SHP77 (cell line): ENCODE measurements around the gene CCDC97.

Experiments used
- DNase-seq, 2 experiments: peaks; one replicate each; lab custom pipeline; 2025; lab: John Stamatoyannopoulos, UW

CCDC97 gene

DNA sequence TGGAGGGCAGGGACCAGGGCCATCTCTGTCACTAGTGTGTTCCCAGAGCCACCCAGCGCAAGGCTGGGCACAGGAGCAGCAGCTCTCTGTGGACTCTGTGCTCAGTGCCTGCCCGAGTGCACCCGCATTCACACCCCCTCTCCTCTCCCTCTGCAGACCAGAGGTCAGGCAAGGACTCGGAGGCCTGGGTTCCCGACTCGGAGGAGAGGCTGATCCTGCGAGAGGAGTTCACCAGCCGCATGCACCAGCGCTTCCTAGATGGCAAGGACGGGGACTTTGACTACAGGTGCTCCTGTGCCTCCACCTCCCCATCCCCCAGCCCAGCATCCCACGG is 10.2 kb downstream of the CCDC97 start:
- no peak for DNase-seq

DNA sequence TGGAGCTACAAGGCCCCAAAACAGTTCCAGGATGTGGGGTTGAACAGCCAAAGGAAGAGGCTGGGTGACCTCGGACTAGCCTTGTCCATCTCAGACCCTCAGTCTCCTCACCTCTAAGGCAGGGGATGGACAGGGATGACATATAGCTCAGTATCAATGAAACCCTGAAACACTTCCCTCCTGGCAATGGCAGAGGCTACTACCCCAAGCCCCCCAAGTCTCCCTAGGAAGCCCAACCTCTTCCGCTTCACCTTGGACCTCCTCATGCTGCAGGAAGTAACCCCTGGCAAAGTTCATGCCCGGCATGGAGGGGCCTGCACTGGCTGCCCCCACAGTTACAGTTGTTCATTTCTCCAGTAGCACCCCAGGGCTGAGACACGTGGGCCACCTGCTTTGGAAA is 10.6 kb downstream of the CCDC97 start:
- no peak for DNase-seq

DNA sequence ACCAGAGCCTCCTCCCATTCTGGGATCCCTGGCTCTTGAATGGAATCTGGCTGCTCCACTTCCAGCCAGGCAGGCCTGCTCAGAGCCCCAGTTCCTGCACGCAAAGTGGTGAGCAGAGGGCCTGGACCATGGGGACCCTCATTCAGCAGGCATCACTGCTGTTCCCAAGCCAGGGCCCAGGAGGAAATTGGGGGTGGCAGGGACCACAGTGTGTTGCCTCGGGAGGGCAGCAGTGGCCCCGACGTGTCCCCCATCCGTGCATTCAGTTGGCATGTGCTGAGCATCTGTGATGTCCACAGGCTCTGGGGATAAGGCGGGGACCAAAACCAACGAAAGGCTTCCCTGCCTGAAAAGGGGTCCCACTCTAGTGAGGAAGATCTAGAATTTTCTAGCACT is 11.2 kb downstream of the CCDC97 start:
- no peak for DNase-seq

DNA sequence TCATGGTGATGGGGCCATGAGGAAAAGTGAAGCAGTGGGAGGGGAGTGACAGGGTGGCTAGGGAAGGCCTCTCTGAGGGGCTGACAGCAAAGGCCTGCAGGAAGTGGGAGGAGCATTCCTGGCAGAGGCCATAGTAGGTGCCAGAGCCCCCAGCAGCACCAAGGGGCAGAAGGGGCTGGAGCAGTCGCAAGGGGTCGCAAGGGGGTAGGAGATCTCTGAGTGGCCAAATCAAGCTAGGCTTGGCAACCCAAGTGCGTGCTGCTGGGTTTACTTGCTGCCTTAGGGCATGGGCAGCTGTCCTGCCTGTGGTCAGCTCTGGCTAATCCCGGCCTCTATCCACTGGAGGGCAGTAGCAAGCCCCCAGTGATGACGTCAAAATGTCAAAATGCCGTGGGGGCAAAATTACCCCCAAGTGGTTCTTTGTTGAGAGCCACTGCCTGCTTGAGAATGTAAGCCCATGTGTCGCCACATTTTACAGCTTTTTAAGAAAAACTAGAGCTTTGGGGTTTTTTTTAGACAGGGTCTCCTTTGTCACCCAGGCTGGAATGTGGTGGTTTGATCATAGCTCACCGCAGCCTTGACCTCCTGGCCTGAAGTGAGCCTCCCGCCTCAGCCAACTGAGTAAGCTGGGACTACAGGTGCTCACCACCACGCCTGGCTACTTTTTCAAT is 11.8 kb downstream of the CCDC97 start:
- DNase-seq: peak; percentile 18 to 33

DNA sequence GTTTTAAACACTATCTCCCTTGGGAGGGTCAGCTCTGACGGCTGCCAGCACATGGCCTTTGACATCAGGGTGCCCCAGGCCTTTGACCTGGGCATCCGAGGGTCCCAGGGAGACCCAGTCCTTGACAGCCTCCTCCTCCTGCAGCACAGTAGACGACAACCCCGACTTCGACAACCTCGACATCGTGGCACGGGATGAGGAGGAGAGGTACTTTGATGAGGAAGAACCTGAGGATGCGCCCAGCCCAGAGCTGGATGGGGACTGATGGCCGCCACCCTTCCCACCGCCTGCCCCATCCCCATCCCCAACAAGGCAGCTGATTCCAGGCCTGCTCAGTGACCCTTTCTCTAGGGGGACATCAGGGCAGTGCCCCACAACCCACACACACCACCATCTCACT is 12.5 kb downstream of the CCDC97 start:
- no peak for DNase-seq

DNA sequence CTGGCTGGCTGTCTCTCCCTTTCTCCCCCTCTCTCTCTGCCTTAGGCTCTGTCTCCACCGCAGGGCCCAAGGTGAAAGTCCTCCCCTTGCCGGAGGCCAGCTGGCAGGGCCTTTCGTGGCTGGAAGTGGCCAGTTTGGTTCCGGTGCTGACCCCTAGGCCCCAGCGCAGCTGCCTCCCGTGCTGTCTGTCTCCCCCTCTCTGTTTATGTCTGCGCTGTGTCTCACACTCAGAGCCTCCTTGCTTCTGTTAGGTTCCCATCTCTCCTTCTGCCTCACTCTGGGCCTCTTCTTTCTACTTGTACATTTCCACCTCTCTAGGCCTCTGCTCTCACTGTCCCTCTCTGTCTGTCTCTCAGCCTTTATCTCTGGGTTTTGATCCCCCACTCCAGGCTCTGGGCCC is 13.1 kb downstream of the CCDC97 start:
- no peak for DNase-seq

DNA sequence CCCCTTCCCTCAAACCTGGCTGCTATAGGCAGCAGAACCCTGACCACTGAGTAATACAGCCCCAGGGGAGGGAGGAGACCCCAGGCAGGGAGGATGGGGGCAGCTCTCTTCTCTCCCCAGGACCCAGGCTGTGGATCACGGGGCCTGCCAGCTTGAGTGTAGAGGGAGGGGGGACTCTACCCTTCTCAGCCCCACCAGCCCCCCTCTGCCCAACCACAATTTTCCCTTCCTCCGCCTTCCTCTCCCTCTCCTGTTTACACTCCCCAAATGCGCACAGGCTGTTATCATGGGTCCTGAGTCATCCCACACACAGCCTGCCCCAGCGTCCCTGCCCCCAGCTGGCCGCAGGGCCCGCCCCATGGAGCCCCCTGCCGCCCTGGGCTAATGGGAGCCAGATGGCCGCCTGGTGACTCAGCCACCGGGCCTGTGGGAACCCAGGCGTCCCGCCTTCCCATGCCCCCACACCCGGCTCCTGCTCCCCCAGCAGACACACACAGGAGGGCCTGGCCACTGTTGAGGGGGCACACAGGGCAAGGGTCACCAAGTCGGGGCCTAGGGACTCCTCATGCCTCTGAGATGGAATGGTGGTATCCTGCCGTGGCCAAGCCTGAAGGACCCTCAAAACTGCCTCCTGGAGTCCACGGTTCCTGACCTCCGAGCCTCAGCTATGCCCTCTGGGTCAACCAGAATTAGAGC is 13.6 kb downstream of the CCDC97 start:
- DNase-seq: no peak

DNA sequence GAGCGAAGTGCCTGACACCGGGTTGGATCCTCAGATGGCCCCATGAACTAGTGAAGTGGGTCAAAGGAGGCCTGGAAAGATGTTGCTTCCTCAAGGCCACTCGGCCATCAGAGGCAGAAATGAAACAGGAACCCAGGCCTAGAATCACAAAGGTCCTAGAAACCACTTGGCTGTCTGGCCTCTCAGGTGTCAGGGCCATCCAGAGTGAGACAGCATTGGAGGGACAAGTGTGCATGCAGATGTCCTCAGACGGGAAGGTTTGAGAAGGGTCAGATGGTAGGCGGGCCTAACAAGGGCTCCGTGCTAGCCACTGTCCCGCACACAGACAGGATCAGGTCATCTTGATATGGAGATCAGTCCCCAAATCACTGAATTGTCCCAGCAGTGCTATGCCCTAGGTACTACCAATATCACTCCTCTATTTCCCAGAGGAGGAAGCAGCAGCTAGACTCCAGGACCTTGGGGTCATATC is 14.3 kb downstream of the CCDC97 start:
- DNase-seq: no peak

DNA sequence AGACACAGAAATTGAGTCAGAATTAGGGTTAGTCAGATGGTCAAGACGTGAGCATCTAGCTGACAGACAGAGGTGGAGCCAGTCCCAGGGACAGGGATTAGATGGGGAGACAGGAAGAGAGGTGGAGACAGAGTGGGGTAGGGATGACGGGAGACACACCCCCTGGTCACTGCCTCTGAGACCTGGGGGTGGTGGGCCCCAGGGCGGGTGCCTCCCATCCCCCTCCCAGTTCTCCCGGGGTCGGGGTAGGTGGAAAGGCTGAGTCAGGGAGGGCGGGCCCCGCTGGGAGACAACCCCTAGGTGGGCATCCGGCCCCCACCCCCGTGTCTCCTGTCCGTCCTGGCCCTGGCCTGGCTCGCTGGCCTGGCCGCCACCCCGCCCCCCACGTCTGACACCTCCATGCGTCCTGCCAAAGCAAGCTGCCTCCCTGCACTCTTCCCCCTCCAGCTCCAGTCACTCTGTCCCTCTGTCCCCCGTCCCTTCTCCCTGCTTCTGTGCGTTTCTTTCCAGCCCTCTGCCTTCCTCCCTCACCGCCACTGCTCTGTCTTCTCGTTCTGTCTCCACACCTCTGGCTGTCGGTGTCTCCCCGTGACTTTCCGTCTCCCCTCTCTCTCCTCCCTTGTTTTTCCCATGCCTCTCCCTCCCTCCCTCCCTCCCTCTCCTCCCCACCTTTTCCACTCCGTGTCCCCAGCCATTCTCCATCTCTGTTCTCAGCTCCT is 15.1 kb downstream of the CCDC97 start:
- no peak for DNase-seq

DNA sequence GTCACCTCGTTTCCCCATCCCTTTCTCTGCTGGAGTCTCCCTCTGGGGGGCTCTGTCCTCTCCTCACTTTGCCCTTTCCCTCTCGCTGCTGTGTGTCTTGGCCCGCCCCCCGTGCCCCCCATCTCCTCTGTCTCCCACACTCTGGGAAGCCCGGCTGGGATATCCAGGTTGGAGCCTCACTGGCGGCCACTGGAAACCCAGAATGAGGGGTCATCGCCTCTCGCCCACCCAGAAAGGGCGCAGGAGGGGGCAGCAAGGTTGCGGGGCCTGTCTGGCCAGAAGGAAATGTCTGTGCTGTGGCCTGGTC is 15.6 kb downstream of the CCDC97 start:
- no peak for DNase-seq

DNA sequence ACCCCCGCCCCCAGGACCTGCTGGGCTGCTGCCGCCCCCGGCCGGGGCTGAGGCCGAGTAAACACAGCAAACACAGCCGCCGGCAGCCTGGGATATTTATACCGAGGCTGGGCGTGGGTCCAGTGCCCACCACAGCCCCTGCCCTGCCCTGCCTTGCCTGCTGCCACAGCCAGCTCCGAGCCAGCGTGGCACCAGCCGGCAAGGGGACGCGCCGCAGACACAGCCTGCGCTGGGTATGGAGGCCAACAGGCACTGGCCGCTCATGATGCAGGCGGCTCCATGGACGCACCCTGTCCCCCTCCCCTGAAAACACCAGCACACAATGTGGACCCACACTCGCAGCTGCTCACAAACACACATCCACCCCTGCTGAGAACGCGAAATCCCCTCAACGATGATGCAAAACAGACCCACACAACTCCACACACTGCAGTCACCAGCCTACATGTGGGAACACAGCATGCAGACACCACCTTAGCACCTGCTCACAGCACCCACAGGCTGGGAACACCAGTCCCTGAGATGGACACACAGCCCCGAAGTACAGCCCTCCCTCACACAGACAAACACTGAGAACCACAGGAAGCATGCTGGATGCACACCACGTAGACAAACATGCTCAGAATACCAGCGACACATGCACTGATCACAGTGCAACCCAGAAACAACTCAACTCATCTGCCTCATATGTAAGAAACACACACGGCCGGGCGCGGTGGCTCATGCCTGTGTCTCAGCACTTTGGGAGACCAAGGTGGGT is 16.2 kb downstream of the CCDC97 start:
- DNase-seq: no peak

DNA sequence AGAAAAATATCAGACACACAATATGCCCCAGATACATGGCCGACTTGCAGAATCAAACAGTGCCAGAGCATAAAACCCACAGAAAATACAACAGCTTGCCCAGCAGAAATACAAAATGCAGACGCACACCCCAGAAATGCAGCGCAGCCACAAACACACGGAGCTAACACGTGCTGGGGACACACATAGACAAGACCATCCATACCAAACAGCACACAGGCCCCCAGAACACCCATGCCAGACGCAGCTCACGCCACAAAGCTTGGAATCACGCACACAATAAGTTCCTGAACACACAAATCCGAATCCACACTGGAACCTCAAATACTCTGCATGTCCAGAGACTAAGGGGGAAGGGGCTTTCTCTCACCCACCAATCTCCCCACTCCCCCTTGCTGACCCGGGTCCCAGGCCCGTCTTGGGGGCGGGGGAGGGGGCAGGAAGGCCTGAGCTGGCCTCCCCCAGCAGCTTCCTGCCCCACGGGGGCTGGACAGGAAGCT is 17.2 kb downstream of the CCDC97 start:
- DNase-seq: no peak

DNA sequence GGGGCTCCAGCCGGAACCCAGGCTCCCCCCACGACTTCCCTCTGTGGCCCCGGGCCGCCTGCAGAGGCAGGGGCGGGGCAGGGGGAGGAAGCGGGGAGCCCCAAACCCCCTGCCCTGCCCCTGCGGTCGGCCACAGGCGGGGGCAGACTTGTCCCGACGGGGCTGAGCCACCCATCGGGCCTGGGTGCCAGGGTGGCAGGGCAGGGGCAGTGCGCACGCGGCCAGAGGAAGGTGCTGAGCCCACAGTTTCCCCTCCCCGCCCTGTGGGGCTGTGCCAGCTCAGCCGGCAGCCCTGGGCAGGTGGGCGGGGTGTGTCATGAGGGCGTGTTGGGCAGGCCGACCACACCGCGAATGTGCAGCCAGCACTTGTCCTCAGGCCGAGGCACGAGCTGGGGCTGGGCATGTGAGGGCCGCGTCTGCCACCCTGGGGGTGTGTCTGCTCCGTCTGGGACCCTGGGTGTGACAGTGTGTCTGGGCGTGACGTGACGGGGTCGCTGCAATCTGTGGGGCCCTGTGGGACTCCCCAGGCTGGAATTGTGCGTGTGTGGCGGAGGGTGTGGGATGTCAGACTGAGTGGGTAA is 17.7 kb downstream of the CCDC97 start:
- no peak for DNase-seq

DNA sequence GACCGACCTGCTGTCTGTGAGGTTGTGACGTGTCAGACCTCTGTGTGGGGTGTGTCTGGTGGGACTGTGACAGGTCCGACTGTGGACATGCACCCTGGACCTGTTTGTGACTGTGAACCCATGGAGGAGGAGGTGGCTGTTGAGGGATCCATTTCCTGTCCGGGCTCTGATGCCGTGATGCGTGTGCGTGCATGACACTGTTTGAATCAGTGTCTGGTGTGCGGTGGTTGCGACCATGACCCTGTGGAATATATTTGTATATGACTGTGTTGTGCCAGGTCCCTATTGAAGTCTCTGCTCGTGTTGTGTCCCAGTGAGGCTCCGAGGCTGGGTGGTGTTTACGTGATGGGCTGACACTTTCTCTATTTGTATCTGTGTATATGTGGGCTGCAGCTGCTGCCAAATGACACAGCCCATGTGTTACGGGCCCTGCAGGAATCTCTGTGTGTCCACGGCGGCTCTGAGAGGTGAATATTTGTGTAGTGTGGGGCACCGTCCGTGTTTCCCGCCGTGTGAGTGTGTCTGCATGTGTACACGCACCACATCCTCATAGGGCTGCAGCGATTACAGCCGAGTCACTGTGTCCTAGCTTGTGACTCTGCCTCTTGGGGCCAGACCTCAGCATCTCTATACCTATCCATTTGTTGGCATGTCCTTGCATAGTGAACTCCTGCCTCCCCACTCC is 18.3 kb downstream of the CCDC97 start:
- DNase-seq: no peak

DNA sequence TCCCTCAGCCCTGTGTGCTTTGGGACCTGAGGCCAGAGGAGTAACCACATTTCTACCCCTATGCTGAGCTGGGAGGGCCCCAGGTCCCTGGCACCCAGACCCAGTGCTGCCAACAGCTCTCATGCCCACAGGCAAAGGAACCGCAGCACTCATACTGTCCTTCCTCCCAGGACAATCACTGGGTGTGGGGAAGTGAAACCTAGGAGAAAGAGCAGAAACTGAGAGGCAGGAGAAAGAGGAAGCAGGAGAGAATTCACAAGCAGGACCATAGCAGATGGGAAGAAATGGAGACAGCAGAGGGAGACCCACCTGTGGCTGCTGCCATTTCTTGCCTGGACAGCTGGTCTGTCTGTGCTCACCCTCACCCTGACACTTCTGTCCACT is 18.9 kb downstream of the CCDC97 start:
- DNase-seq: no peak

DNA sequence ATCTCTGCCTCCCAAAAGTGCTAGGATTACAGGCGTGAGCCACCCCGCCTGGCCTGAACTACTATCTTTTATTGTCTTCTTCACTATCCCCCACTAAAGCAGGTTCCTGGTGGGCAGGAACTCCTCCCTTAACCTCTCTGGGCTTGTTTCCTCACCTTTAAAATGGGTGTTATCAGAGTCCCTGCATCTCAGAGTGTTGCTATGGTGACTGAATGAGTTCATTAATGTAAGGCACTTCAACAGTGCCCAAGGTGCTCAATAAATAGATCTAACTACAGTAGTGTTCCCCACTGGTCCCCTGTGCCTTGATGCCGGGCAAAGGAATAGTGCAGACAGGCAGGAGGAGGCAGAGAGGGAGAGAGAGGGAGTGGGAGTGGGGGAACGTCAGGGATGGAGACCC is 20.5 kb downstream of the CCDC97 start:
- DNase-seq: no peak

DNA sequence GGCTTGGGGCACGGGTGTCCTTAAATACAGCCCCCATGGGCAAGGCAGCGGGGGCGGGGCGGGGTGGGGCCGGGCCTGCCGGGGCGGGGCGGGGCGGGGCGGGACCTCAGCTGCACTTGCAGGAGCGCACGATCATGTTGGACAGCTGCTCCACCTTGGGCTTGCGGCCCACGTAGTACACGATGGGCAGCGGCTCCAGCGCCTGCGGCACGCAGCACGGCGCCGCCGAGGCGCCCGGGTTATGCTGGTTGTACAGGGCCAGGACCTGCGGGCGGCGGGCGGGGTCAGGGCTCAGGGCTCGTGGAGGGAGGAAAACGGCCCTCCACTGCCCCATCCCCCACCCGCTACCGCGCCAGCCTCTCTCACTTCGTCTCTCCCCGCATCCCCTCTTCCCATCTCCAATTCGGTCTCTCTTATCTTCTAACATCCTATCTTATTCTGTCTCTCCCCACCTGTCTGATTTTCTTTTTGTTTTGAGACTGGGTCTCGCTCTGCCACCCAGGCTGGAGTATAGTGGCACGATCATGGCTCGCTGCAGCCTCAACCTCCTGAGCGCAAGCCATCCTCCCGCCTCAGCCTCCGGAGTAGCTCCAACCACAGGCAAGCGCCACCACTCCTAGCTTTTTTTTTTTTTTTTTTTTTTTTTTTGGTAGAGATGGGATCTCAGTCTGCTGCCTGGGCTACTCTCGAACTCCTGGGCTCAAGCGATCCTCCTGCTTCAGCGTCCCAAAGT is 21.1 kb downstream of the CCDC97 start:
- DNase-seq: no peak

DNA sequence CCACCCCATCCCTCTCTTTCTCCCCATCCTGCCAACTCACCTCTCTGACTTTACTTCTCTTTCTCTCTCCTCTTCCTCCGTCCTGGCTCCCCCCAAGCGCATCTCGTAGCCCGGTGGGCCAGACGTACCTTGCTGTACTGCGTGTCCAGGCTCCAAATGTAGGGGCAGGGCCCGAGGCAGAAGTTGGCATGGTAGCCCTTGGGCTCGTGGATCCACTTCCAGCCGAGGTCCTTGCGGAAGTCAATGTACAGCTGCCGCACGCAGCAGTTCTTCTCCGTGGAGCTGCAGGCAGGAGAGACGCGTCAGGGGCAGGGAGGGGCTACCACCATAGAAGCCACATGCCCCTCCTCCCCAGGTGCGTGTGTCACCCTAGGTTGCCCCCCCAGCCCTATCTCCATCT is 22.0 kb downstream of the CCDC97 start:
- DNase-seq: no peak

DNA sequence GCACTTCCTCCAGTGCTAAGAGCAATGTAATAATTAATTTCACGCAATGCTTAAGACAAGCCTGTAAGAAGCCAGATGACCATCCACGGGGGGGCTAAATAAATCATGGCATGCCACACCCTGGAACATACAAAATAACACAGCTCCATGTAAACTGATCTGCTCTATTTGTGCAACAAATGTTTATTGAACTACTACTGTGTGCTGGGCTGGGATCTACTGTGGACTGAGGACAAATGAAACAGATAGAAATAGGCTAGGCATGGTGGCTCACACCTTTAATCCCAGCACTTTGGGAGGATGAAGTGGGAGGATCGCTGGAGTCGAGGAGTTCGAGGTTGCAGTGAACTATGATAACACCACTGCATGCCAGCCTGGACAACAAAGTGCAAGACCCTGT is 22.5 kb downstream of the CCDC97 start:
- no peak for DNase-seq

DNA sequence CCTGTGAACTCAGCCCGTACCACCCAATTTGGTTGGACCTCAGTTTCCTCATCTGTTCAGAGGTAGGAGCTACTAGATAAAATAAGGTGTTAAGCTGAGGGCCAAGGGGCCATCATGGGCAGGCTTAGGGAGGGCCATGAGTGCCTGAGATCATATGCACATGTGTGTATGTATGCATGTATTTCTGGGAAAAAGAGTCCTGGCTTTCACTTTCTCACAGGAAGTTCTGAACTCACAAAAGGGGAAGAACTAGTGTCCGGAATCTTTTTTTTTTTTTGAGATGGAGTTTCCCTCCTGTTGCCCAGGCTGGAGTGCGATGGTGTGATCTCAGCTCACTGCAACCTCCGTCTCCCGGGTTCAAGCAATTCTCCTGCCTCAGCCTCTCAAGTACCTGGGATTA is 24.8 kb downstream of the CCDC97 start:
- no peak for DNase-seq

DNA sequence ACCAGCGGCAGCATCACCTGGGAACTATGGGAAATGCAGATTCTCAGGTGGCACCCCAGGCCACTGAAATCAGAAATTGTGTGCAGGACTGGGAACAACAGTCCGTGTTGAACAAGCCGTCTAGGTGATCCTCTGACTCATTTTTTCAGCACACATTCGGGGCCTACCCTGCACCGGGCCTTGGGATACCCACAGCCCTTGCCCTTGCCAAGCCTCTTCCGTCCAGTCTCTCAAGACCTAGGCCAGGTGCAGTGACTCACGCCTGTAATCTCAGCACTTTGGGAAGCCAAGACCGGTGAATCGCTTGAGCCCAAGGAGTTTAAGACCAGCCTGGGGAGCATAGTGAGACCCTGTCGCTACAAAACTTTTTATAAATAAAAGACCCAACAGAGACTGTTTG is 25.5 kb downstream of the CCDC97 start:
- DNase-seq: no peak
